Dermis blood vessel endothelial cell (primary cell): ENCODE data around the gene ZNF609. TPM values are rescaled to one million over a fixed set of nuclear protein-coding genes. Genes with fewer than 3 reads are reported as not detected.

Experiments used
- DNase-seq: peaks from one replicate; pipeline ENCODE4 v3.0.0; 2010
- total RNA-seq: library from RNA; depleted of rRNA; stranded (reverse); fragments of >200 nt; gene quantifications from 2 replicates; pipeline ENCODE4 v1.2.3, GENCODE V29; 2014

ZNF609 gene
- total RNA-seq, 1 donor from 2014 or later: 28.8 TPM

GRCh38 chr15:64656508-64656907, 196.1 kb downstream of the ZNF609 start:
- no peak for DNase-seq

- DNase-seq: peak; percentile 51
These were observed 204.8 kb downstream of the ZNF609 start for GRCh38 chr15:64665179-64665578.

GRCh38 chr15:64667736-64668161, 207.4 kb downstream of the ZNF609 start:
- DNase-seq: no peak

- DNase-seq: no peak
These were observed 213.5 kb downstream of the ZNF609 start for GRCh38 chr15:64673866-64674265.

- no peak for DNase-seq
These were observed 217.9 kb downstream of the ZNF609 start for GRCh38 chr15:64678126-64678819.

- no peak for DNase-seq
These were observed 219.7 kb downstream of the ZNF609 start for GRCh38 chr15:64680097-64680496.

GRCh38 chr15:64681424-64682024, 221.1 kb downstream of the ZNF609 start:
- DNase-seq: peak; percentile 83

GRCh38 chr15:64682255-64682654, 221.9 kb downstream of the ZNF609 start:
- DNase-seq: no peak

- peak; percentile 27 for DNase-seq
These were observed 223.0 kb downstream of the ZNF609 start for GRCh38 chr15:64683378-64683777.

GRCh38 chr15:64685230-64685888, 225.0 kb downstream of the ZNF609 start:
- DNase-seq: no peak

GRCh38 chr15:64686130-64686735, 225.9 kb downstream of the ZNF609 start:
- DNase-seq: peak; percentile 78

GRCh38 chr15:64687172-64687571, 226.8 kb downstream of the ZNF609 start:
- DNase-seq: no peak

- DNase-seq: no peak
These were observed 227.3 kb downstream of the ZNF609 start for GRCh38 chr15:64687688-64688087.

- DNase-seq: no peak
These were observed 228.4 kb downstream of the ZNF609 start for GRCh38 chr15:64688770-64689169.

GRCh38 chr15:64690008-64690407, 229.6 kb downstream of the ZNF609 start:
- DNase-seq: no peak

- peak; percentile 29 for DNase-seq
These were observed 230.4 kb downstream of the ZNF609 start for GRCh38 chr15:64690578-64691296.

GRCh38 chr15:64691896-64692565, 231.7 kb downstream of the ZNF609 start:
- DNase-seq: no peak

GRCh38 chr15:64693134-64693533, 232.8 kb downstream of the ZNF609 start:
- DNase-seq: peak; percentile 55

- DNase-seq: no peak
These were observed 234.4 kb downstream of the ZNF609 start for GRCh38 chr15:64694816-64695215.

GRCh38 chr15:64695561-64695992, 235.2 kb downstream of the ZNF609 start:
- no peak for DNase-seq

GRCh38 chr15:64696481-64696880, 236.1 kb downstream of the ZNF609 start:
- DNase-seq: no peak

GRCh38 chr15:64697911-64698369, 237.6 kb downstream of the ZNF609 start:
- peak; percentile 34 for DNase-seq
